ENCODE results near the gene APCDD1L. TPM values are rescaled to one million over a fixed set of nuclear protein-coding genes. Genes with fewer than 3 reads are reported as not detected.
"Not testable (repeated sequence)": the region's sequence is repeated elsewhere in the genome, so short reads cannot be mapped to it uniquely, and the experiment has no call there.

Gene APCDD1L
- total RNA-seq, 1 experiment from 2014 or later, result not detected

DNA sequence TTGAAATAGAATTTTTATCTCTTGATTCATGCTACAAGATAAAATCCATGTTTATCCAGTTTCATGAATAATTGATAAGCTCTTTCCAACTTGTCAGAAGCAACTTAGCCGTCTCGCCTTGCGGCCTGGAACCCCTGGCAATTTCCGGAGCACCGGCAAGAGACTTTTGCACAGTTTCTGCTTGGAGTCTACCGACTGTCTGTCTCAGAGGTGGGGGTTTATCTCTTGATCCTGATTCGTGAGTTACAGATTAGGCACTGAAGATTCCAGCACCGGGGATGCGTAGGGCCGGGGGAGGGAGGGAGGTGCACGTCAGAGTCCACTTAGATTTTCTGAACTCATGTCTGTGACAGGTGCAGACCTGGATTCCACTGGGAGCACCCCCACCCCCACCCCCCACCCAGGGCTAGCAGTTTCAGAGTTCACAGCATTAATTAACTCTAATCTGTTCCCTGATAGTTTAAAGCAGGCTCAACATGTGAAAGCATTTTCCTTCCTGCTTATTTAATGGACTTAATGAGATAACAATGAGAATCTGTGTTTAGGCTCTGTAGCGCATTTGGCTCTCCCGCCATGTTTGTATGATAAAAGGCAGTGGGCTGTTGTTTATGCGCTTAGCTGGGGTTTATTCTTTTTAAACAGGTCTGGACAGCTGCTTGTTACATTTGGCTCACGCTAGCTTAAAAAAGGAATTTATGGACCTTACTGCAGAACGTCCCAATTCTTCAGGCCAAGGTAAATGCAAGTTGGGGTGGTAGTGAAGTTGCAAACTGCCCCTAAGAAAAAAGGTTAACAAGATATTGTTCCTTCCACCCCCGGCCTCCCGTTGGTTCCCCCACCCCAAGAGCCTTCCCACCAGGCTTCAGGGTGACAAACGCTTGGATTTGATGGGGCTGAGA is 8.1 kb upstream of the APCDD1L start:
- DNase-seq (ENCODE audit: low read depth, low spot score), result no peak
- in situ Hi-C loops (cut with HindIII; ENCODE audit: low pct_unique_long_range_greater_than_20kb, low sequenced_read_pairs), result no loop called here

DNA sequence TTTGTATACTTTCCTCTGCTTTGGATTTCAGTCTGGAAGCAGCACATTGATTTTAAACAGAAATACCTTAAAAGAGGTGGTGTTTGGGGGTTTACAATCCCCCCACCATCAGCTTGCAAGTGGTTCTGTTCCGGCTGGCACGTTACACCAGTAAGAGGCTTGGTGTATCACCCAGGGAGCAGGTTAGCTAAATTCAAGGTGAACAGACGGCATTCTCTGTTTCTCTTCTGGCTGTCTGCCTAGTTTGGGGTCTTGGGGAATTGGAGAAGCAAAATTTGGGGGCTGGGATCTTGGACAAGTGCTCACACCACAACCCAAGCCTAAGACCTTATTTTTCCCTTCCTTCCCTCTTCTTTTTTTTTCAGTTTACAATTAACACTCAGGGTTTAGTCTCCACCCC is 7.5 kb upstream of the APCDD1L start:
- in situ Hi-C loops (cut with HindIII; ENCODE audit: low pct_unique_long_range_greater_than_20kb, low sequenced_read_pairs), result no loop called here

GRCh38 chr20:58521763-58522162 is 6.6 kb upstream of the APCDD1L start:
- in situ Hi-C loops (cut with HindIII; ENCODE audit: low pct_unique_long_range_greater_than_20kb, low sequenced_read_pairs), result no loop called here
- DNase-seq (ENCODE audit: low read depth, low spot score), result no peak

More for the DNA sequence above, 7.5 kb upstream of the APCDD1L start:
- no peak for DNase-seq (ENCODE audit: low read depth, low spot score)

DNA sequence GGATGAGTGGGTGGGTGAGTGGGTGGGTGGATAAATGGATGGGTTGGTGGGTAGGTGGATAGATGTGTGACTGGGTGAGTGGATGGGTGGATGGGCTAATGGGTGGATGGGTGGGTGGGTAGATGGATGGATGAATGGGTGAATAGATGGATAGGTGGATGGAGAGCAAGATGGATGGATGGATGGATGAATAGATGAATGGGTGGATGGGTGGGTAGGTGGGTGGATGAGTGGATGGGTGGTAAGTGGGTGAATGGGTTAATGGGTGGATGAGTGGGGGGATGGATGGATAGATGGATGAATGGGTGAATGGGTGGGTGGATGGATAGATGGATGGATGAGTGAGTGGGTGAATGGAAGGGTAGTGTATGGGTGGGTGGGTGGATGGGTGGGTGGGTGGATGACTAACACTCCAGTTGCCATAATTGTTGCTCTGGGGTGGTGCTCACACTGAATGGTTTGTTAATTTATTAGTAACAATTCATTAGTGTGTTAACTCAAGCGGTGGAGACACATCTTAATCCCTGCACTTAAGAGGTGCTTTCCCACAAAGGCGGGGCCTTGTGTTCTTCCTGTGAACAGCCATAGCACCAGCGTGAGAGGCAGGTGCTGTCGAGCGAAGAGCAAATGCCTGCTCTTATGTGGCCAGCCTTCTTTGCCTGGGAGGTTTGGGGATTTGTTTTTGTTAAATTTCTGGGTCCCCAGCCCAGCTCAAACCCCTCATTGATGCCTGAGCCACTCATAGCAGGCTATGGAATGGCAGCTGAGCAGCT is 4.9 kb upstream of the APCDD1L start:
- in situ Hi-C loops (cut with HindIII; ENCODE audit: low pct_unique_long_range_greater_than_20kb, low sequenced_read_pairs), result no loop called here
- DNase-seq (ENCODE audit: low read depth, low spot score), result no peak

- no peak for DNase-seq (ENCODE audit: low read depth, low spot score)
- in situ Hi-C loops (cut with HindIII; ENCODE audit: low pct_unique_long_range_greater_than_20kb, low sequenced_read_pairs), result no loop called here
These were observed 3.8 kb upstream of the APCDD1L start for GRCh38 chr20:58518896-58519593.

GRCh38 chr20:58518387-58518786 is 3.2 kb upstream of the APCDD1L start:
- DNase-seq (ENCODE audit: low read depth, low spot score), result no peak
- in situ Hi-C loops (cut with HindIII; ENCODE audit: low pct_unique_long_range_greater_than_20kb, low sequenced_read_pairs), result no loop called here

GRCh38 chr20:58514321-58515232 is 622 bp downstream of the APCDD1L start:
- no peak for DNase-seq (ENCODE audit: low read depth, low spot score)
- in situ Hi-C loops (cut with HindIII; ENCODE audit: low pct_unique_long_range_greater_than_20kb, low sequenced_read_pairs), result no loop called here

GRCh38 chr20:58513580-58514285 is 1.5 kb downstream of the APCDD1L start:
- no peak for DNase-seq (ENCODE audit: low read depth, low spot score)
- in situ Hi-C loops (cut with HindIII; ENCODE audit: low pct_unique_long_range_greater_than_20kb, low sequenced_read_pairs), result no loop called here

DNA sequence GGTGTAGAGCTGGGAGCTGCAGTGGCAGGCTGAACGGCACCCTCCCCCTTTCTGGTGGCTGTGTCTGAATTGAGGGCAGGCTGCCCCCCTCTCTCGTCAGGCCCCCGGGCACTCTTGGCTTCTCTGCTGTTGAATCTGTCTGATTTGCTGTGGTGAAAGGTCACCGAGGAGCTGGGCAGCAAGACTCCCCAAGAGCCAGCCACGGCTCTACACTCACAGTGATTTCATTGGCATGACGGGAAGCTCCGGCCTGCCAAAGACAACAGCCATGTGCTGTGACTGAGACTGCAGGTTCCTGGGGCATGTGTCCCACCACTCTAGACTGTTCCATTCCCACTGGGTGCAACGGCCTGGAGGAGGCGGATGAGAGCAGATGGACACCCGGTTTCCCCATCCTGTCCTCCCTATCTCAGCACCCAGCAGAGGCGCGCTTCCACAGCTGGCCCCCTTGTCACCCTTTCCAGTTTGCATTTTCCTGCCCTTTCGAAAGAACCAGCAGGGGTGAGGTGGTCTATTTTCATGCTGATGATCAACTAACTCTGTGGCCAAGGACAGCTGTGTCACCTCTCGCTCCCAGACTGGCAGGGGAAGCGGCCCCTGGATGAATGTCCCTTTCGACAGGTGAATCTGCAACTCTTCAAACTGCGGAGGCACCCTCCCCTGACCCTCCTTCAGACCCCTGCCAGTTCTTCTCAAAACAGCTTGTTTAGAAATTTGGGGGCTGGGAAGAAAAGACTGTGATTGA is 2.2 kb downstream of the APCDD1L start:
- in situ Hi-C loops (cut with HindIII; ENCODE audit: low pct_unique_long_range_greater_than_20kb, low sequenced_read_pairs), result no loop called here
- DNase-seq (ENCODE audit: low read depth, low spot score), result no peak

DNA sequence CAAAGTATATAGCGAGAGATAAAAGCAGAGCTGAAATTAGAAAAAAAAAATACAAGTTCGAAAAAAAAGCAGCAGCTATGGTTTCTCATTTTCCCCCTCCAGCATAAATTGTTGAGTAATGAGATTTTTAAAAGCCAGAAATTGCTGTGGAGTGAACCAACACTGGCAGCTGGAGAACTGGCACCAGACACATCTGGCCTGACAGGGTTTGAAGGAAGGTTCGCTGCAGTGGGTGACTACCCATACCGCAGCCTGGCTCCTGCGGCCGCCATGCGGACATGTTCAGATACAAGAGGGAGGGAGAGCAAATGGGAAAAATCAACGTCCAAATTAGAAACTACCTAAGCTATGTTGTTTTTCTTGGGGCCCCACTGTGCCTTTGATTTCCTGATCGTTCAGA is 3.3 kb downstream of the APCDD1L start:
- in situ Hi-C loops (cut with HindIII; ENCODE audit: low pct_unique_long_range_greater_than_20kb, low sequenced_read_pairs), result no loop called here
- no peak for DNase-seq (ENCODE audit: low read depth, low spot score)

DNA sequence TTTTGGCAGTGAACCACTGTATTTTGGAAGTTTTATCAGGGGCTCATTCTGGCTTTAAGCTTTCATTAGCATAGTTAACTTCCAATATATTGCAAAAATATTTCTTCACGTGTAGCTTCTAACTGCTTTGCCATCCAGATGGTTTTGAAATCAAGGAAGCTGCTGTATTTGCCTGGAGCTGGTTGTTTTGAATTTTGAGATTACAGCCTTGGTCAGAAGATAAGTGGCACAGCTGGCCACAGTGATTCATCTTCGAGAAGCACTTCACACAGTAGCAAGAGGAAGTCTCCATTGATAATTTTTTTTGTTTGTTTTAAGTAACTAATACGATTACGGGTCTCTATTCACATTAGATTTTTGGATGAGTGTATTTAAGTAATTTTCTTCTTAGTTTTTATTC is 3.8 kb downstream of the APCDD1L start:
- in situ Hi-C loops (cut with HindIII; ENCODE audit: low pct_unique_long_range_greater_than_20kb, low sequenced_read_pairs), result no loop called here
- no peak for DNase-seq (ENCODE audit: low read depth, low spot score)

GRCh38 chr20:58510921-58511320 is 4.3 kb downstream of the APCDD1L start:
- in situ Hi-C loops (cut with HindIII; ENCODE audit: low pct_unique_long_range_greater_than_20kb, low sequenced_read_pairs), result no loop called here
- no peak for DNase-seq (ENCODE audit: low read depth, low spot score)

DNA sequence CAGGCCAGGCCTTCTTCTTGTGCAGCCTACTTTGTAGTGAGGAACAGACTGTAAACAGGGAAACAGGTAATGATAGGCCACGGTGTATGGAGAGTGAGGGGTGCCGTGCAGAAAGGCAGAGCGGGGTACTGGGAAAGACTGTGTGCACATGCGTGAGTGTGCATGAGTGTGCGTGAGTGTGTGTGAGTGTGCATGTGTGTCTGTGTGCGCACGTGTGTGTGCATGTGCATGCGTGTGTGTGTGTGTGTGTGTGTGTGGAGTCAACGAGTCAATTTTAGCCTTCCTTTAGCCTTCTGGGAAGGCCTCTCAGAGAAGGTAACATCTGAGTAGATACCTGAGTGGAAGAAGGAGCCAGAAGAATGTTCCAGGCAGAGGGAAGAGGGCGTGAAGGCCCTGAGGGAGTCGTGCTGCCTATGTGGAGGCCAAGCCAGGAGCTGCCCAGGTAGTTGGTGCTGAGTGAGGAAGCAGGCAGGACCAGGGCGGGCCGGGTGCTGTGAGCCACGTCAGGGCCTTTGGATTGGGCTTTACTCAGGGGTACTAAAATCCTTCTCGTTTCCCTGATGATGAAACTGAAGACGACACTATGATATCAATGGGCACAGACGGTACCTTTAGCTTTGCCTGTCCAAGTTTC is 6.3 kb downstream of the APCDD1L start:
- DNase-seq (ENCODE audit: low read depth, low spot score), result no peak
- in situ Hi-C loops (cut with HindIII; ENCODE audit: low pct_unique_long_range_greater_than_20kb, low sequenced_read_pairs), result no loop called here

GRCh38 chr20:58506999-58507398 is 8.2 kb downstream of the APCDD1L start:
- in situ Hi-C loops (cut with HindIII; ENCODE audit: low pct_unique_long_range_greater_than_20kb, low sequenced_read_pairs); DNase-seq (ENCODE audit: low read depth, low spot score): not testable (repeated sequence)

- no peak for DNase-seq (ENCODE audit: low read depth, low spot score)
- in situ Hi-C loops (cut with HindIII; ENCODE audit: low pct_unique_long_range_greater_than_20kb, low sequenced_read_pairs), result no loop called here
These were observed 10.6 kb downstream of the APCDD1L start for GRCh38 chr20:58504566-58504965.

GRCh38 chr20:58503668-58504067 is 11.5 kb downstream of the APCDD1L start:
- no peak for DNase-seq (ENCODE audit: low read depth, low spot score)
- in situ Hi-C loops (cut with HindIII; ENCODE audit: low pct_unique_long_range_greater_than_20kb, low sequenced_read_pairs), result no loop called here
